Frontal cortex (tissue), 4 donors: ENCODE data around the gene NAT16. TPM values are rescaled to one million over a fixed set of nuclear protein-coding genes. Genes with fewer than 3 reads are reported as not detected.

ENCODE experiments used
- DNase-seq, 2 donors: peaks; one replicate each; pipeline ENCODE4 v3.0.0; 2012; ENCODE audit warnings: low spot score in 2 of 2
- FAIRE-seq: peaks from 2 replicates; lab custom pipeline; 2012; peaks lifted over from hg19 to GRCh38; lab: Jason Lieb, UNC
- total RNA-seq: library from RNA; depleted of rRNA; stranded (reverse); fragments of >200 nt; gene quantifications from one replicate; pipeline ENCODE4 v1.2.3, GENCODE V29; 2014
- donor health status: control.
- donor health status: control.
- donor health status: control.

The NAT16 gene
- total RNA-seq, 1 donor from 2014 or later, result 0.82 TPM

GRCh38 chr7:101172854-101173751 is 7.0 kb downstream of the NAT16 start:
- no peak for DNase-seq
- FAIRE-seq, result no peak

GRCh38 chr7:101172005-101172853 is 7.9 kb downstream of the NAT16 start:
- no peak for DNase-seq

DNA sequence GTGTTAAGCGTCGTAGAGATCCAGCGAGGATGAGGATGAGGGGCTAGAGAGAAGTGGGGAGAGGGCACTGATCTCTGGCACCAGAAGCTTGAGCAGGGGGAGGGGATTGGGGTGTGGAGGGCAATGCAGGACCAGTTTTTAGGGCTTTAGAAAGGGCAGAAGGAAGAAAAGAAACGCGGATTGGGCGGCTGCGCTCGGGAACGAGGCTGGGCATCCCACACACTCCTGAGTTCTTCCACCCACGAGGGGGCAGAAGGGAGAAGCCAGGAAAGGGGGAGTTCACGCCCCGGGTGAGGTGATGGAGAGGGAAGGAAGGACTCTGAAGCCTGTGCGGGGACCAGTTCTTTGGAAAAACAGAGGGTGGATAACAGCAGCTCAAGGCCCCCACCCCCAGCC is 8.7 kb downstream of the NAT16 start:
- DNase-seq, result no peak
- FAIRE-seq, result no peak

More at GRCh38 chr7:101172005-101172853, 7.9 kb downstream of the NAT16 start:
- FAIRE-seq, result no peak

DNA sequence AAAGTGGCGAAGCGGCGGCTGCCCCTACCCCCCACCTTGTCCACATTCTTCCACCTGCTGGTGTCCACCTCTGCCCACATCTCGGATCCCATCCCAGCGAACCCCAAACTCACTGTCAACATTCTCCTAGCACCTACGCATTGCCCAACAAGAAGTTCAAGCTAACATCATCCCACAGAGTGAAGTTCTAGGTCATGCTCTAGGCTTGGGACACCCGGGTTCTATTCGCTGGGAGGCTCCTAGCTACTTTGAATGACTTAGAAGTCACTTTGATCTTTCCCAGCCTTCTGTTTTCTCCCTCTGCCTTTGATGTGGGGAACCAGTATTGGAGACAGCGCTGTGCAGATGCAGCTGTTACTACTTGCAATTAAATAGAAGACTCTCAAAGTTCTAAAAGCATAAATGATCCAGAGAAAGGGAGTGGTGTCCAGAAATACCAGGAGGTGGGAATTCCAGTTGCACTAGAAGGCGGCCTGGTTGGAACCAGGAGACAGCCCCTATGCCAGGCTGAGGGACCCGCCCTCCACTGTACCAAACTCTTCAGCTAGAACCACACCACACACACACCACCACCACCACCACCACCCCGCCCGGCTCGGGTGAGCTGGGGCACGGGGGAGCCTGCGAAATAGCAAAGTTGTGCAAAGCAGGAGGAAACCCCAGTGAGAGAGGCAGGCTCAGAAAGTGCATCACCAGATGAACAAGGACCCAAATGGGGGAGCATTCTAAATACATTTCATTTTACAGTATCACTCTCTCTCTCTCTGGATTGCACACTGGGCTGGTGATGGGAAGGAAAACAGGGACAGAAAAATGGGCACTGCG is 9.3 kb downstream of the NAT16 start:
- no peak for DNase-seq
- no peak for FAIRE-seq

DNA sequence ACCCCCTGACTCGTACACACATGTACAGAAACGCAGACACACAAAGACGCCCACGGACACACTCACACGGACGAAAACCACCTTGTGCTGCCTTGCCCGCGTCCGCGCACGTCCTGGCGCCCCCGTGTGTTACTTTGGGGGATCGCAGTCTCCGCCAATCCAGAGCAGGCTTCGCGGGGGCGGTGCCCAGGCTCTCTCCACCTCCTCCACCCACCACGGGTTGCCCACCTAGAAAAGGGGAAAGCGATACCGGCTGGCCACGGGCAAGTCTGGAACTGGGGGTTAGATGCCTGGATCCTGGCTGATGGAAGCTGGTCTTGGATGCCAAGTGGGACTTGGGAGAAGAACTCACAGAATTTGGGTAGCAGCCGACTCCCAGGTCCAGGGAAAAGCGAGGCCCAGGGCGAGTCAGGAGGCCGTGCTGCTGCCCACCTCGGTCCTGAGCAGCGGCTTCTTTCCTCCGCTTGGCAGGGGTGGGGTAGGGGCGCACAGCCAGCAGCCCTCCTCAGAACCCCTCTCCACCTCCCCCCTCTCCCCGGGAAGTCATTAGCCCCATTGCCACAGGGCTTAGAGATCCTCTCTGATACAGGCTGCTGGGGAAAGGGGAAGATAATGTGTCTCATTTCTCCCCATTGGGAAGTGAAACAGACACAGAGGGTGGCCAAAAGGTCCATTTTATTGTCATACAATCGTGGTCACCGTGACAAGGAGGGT is 10.1 kb downstream of the NAT16 start:
- DNase-seq, result peak; percentile 74 to 82
- no peak for FAIRE-seq

GRCh38 chr7:101169110-101169837 is 10.8 kb downstream of the NAT16 start:
- DNase-seq (peak in 1 of 2 donors; percentile 15), FAIRE-seq (no peak)

- FAIRE-seq, result no peak
- DNase-seq, result no peak
These were observed 11.6 kb downstream of the NAT16 start for GRCh38 chr7:101168412-101169049.

- DNase-seq, result no peak
- FAIRE-seq, result no peak
These were observed 12.3 kb downstream of the NAT16 start for GRCh38 chr7:101167645-101168411.

- peak in 1 of 2 donors; percentile 14 for DNase-seq
- FAIRE-seq, result no peak
These were observed 13.0 kb downstream of the NAT16 start for GRCh38 chr7:101166909-101167644.

- FAIRE-seq (no peak), DNase-seq (no peak)
These were observed 13.5 kb downstream of the NAT16 start for GRCh38 chr7:101166648-101166908.

DNA sequence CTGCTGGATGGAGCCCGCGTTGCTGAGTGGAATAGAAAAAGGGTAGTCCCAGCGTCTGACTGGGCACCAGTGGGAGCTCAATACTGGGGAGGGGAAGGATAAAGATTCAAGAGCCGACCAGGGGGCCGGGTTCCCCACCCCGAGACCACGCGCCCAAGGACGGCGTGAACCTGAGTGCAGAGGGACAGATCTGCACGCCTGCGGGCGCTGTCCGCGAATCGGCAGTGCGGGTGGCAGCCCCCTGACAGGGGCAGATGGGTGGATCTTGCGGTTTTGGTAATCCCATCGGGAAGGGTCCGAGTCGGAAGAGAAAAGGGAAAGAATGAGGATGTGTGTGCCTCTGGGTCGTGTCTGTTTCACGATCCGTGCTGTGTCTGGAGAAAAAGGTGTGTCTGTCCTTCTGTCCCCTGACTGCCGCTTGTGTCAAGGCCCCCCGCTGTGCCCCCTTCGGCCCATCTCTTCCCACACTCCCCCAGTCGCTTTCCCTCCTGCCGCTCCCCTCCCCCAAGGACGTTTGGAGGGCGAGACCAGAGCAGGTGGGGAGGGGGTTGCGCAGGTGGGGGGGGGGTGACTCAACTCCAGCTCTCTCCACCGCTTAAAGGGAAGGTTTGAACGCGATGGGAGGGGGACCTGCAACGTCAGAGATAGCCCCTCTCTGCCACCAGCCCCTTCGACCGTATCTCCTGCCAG is 14.0 kb downstream of the NAT16 start:
- FAIRE-seq (no peak), DNase-seq (no peak)

DNA sequence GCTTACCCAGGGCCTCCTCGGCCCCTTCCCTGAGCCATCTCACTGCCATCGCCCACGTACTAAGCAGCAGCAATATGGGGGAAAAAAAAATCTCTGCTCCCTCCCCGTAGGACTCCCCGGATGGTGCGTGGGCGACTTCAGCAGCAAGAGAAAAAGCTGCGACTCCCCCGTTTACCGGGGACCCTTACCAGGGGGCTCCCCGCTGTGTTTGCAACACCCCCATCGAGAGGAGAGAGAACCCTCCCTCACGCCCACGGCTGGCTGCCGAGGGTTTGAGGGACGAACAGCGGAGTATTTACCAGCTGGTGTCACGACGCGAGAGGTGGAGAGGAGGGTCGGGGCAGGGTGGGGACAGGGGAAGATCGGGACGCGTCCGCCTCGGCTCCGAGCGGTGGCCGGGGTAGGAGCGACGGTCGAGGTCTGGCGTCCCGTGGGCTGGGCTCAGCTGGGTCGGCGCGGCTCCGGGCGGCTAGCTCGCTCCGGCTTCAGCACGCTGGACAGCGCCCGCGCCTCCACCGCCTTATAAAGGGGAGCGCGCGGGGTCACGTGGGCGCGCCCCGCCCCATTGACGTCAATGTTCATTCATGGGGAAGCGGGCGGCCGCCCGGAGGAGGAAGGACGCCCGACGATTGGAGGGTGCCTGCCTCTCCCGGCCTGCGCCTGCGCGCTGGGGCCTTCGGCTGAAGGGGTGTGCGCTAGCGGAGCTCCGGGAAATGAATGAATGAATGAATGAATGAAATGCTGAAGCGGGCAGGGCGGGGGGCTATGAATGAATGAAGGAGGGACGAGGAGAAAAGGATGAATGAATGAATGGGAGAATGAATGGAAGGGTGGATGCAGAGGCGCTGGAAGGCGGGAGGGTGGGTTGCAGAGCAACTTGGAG is 14.8 kb downstream of the NAT16 start, which contains the start of gene VGF:
Gene VGF (minus strand): TSS at position 495 of the 883 bp plus-strand sequence. CDS start 726 bp downstream, outside the sequence.
- DNase-seq (peak; percentile 97 to 98), FAIRE-seq (no peak)

DNA sequence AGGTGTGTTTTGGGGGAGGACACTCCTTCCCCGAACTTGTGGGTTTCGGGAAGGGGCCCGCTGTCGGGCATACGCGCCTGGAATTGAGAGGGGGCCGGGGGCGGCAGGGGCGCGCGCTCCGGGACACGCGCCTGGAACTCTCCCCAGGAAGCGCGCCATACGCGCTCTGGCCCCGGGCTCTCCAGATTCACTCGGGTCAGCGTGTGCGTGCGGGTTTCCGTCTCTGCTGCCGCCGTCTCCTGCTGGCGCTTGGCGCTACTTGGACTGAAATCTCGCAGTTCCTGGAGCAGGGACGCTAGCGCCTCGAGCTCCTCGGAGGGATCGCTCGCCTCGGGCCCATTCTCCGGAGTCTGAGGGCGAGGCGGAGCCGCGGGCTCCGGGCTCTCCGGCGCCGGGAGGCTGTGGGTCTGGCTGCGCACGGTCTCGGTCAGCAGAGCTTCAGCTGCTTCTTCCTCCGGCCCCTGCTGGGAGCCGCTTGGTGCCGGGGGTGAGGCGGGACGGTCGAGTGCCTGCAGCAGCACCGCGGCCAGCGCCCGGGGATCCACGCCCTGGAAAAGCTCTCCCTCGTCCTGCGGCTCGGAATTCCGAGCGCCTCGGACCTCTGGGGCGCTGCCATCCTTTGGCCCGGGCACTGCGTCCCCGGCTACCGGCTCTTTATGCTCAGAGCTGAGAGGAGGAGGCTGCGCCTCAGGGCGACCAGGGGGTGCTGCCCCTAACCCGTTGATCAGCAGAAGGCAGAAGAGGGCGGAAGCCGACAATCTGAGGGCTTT is 15.8 kb downstream of the NAT16 start:
- FAIRE-seq (no peak), DNase-seq (peak in 1 of 2 donors; percentile 12)

- peak in 1 of 2 donors; percentile 35 for DNase-seq
- no peak for FAIRE-seq
These were observed 16.6 kb downstream of the NAT16 start for GRCh38 chr7:101163279-101164070.
